ELR (cell line): ENCODE data around the gene PLXNA4.
"Not testable (repeated sequence)": the region's sequence is repeated elsewhere in the genome, so short reads cannot be mapped to it uniquely, and the experiment has no call there.

Source experiments
- DNase-seq: peaks from one replicate; pipeline ENCODE4 v3.0.0-alpha.2; 2015; ENCODE audit warnings: low read depth

PLXNA4 gene

GRCh38 chr7:132169730-132170129, 406.5 kb downstream of the PLXNA4 start:
- DNase-seq, result no peak

DNA sequence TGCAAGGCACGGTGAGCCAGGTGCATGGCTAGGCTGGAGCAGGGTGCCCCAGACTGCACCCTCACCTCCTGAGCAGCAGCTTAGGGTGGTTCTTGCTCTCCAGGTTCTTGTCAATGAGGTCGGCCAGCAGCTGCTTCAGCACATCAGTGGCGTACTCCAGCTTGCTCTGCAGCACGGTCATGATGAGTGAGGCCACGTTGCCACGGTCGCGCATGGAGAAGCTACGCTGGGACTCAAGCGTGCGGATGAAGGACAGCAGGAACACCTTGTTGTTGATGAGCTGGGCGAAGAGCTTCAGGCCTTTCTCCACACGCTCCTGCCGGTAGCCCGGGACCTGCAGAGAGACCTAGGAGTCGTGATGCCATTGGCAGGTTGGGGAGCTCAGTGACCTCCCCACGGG, 408.0 kb downstream of the PLXNA4 start:
- no peak for DNase-seq

DNA sequence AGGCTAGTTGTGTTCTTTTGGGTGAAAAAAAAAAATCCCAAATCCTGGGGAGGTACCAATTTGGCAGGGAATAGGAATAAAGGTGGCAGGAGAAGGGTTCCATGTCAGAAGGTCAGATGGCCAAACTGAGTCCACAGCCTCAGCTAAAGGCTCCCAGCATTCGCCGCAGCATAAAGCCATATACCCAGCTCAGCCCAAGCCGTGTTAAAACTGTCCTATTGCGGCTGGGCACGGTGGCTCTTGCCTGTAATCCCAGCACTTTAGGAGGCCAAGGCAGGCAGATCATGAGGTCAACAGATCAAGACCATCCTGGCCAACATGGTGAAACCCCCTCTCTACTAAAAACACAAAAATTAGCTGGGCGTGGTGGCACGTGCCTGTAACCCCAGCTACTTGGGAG, 410.6 kb downstream of the PLXNA4 start:
- DNase-seq, result not testable (repeated sequence)

DNA sequence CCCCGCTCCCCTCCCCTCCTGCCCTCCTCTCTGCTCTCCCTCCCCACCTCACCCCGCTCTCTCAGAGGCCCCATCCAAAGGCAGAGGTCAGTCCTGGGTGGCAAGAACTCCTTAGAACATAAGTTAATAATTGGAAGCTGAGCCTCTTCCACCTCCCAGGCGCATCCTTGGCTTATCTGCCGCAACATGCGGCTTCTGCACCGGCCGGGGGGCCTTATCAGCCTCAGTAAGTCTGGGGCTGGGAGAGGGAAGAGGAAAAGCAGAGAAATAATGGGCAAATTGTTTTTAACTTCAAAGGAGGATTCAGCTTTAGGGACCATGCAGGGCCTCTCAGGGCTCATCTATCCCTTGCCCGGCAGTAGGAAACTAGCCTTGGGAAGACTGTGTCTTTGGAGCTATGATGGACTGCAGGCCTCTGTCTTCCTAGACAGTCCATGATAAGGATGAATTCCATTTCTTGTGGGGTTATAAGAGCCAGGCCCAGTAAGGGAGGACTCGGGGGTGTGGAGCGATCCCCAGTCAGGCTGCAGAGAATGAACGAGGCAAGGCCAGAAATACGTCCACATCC, 411.6 kb downstream of the PLXNA4 start:
- no peak for DNase-seq

GRCh38 chr7:132162556-132163144, 413.6 kb downstream of the PLXNA4 start:
- DNase-seq, result no peak

DNA sequence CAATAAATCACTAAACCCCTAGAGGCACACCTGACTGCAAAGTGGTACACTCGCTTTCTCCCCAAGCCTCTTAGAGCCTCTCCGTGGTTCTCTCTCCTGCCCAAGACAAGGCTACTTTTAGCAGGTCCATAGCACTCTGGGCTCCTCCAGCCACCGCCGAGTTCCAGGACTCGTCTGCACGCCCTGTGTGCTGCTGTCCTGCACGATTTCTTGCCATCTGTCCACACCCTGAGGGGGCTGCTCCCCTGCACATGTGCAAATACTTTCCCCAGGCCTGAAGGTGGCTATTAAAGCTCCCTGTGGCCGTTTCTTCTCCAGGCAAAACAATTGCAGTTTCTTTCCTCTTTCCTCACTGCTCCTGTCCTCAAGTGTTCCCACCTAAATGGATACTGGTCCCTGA, 414.3 kb downstream of the PLXNA4 start:
- DNase-seq, result no peak

DNA sequence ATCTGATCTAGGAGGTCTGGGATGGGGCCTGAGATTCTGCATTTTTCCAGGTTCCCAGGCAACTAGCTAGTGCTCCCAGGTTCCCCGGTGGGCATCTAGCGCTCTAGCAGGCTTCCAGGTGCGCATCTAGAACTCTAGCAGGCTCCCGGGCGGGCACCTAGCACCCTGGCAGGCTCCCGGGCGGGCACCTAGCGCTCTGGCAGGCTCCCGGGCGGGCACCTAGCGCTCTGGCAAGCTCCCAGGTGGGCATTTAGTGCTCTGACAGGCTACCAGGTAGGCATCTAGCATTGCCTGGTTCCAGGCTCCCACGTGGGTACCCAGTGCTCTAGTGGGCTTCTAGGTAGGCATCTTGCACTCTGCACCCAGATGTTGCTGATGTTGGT, 414.7 kb downstream of the PLXNA4 start:
- no peak for DNase-seq

DNA sequence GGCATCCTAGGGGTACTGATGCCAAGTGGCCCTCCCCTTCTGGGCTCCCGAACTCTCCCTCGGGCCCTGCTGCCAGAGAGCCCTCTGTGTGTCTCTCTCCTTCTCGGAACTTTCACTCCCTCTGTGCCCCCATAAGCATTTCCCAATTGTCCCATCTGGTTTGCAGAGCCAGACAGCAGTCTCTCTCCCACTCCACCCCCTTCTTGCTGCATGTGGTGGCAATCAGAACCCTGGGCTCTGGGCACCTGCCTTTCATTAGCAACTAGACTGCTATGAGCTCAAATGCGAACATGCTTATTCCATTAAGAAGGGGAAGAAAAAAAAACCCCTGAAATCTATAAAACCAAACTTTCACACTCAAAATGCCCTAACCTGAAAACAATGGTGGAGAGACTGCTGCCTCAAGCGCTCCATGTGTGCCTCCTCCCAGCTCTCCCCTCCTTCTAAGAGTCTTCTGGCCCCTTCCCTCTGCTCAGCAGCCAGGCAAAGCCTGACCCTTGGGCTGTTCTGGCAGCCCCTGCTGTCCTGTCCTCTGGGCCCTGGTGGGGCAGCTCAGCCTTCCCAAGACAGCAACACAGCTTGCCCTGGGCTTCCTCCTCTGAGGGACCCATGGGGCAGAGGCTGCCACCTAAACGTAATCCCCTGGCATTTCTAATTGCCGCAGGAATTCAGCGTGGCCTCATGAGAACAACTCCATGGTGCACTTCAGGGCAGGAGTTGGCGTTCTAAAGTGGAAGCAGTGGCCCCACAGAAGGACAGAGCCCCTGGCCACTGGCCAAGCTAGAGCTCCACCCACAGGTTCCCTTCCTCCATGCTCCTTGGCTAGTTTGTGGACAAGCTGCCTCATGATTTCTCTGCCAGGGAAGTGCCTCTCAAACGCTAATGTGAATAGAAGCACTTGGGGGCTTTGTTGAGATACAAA, 415.4 kb downstream of the PLXNA4 start:
- no peak for DNase-seq

- no peak for DNase-seq
Observed at GRCh38 chr7:132158841-132159240, 417.4 kb downstream of the PLXNA4 start.

DNA sequence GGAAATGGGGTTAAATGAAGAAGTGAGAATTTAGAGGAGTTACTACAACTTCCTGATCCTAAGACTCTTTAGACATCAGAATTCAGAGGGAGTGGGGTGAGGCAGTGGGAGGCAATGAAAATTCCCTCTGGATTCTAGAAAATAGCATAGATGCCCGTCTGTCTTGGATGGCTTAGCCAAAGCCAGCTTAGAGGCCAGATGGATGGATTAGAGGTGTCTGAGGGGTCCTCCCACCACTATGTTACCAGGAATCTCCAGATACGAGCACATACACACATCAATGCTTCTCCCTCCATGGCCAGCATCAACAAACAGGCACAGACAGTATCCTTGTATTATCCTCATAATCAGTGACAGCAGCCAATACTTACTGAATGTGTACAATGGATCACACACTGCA, 418.1 kb downstream of the PLXNA4 start:
- DNase-seq, result no peak

DNA sequence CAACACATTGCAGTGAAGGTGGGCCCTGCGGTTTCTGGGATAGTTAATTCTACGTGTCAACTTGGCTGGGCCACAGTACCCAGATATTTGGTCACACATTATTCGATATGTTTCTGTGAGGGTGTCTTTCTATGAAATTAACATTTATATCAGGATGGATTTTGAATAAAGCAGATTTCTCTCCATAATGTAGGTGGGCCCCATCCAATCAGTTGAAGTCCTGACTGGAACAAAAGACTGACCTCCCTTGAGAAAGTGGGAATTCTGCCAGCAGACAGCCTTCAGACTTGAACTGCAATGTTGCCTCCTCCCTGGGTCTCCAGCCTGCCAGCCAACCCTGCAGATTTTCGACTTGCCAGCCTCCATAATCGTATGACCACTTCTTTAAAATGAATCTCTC, 420.6 kb downstream of the PLXNA4 start:
- no peak for DNase-seq

GRCh38 chr7:132154695-132155471, 421.4 kb downstream of the PLXNA4 start:
- no peak for DNase-seq

DNA sequence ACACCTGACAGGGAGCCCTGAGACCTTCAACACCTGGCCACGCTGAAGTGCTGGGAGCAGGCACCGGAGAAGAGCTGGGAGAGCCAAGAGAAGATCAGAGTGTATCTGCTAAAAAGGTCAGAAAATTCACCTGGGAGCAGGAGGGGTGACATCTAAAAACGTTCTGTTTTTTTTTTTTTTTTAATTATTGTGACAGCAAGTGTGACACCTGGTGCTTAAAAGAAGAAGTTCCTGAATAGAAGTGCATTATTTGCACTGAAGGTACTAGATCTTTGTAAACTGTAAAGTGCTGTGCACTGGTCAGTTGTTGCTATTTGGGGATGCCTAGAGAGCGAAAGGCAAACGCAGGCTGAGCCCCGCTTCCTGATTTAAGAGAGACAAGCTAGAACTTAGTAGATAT, 422.0 kb downstream of the PLXNA4 start:
- peak; percentile 6 for DNase-seq

- DNase-seq, result no peak
Observed at GRCh38 chr7:132152131-132152889, 424.0 kb downstream of the PLXNA4 start.

GRCh38 chr7:132150711-132151110, 425.6 kb downstream of the PLXNA4 start:
- no peak for DNase-seq

GRCh38 chr7:132149436-132150304, 426.6 kb downstream of the PLXNA4 start:
- no peak for DNase-seq

- DNase-seq, result no peak
Observed at GRCh38 chr7:132148876-132149275, 427.4 kb downstream of the PLXNA4 start.

DNA sequence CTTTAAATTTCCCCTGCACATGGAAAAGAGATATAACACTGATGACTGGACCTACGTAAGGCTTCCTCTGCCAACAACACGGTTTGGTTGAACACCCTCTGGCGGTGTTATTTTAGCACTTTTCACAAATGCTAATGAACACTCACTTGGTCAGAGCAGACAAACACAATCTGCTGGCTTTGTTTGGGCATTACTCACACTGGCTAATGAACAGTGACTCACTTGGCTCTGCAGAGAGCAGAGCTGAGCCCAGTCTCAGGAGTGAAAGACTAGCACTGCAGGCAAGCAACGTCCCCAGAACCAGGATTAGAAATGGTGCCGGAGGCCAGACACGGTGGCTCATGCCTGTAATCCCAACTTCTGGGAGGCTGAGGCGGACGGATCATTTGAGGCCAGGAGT, 430.8 kb downstream of the PLXNA4 start:
- peak; percentile 62 for DNase-seq

DNA sequence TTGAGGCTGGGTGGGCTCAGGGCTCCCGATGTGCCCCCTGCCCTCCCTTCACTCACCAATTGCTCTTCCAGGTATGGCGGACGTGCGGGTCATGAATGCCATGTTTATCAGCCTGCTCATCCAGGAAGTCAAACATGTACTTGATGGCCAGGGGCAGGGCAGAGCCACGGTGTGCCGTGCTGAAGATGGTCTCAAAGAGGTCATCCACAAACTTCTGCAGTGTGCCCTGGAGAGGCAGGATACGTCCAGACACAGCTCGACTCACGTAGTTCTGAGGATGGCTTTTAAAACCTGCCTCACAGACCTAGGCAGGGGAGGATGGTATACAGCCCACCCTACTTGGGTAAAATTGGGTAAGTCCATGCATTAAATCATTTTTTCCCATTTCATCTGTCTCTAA, 431.2 kb downstream of the PLXNA4 start:
- DNase-seq, result no peak

DNA sequence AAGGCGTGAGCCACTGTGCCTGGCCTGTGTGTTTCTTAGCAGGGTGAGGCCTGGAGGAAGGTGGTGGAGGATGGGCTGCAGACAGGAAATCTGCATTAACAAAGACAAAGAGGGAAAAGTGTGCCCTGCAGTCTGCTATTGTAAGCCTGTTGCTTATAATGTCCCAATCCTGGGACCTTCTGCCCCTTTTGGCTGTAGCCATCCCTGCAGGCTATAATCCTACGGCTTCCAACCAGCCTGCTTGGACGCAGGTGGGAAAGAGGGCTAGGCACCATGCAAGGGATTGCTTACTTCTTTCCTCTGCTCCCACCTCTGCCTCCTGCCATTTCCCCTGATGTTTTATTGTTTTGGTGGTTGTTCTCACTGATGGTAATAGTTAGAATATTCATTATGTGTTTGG, 434.3 kb downstream of the PLXNA4 start:
- no peak for DNase-seq

DNA sequence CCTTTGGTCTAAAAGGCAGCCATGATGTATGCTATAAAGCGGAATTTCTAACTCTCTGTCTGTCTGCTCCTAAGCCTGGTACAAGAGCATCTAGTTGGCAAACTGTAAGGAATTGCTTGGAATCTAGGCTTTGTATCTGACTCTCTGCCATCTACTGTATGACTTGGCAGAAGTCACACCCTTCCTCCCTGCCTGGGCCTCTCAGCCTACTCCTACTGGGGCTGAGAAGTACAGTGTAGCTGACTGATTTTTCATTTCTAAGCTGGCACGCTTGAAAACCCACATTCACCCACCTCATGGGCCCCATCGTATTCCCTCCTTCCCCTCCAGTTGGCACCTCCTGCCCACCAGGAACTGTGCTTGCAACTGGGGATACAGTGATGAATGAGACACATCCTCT, 435.2 kb downstream of the PLXNA4 start:
- DNase-seq, result no peak
